GM21423 (cell line): Measurements from ENCODE around the gene EPHB2.

ENCODE experiments used
- ATAC-seq: cut with Tn5 transposase; IDR thresholded peaks from one replicate; pipeline ENCODE4 v1.9.1; 2021; ENCODE audit warnings: mild to moderate bottlenecking, moderate library complexity; ENCODE audit not compliant: unreplicated experiment

The EPHB2 gene

DNA sequence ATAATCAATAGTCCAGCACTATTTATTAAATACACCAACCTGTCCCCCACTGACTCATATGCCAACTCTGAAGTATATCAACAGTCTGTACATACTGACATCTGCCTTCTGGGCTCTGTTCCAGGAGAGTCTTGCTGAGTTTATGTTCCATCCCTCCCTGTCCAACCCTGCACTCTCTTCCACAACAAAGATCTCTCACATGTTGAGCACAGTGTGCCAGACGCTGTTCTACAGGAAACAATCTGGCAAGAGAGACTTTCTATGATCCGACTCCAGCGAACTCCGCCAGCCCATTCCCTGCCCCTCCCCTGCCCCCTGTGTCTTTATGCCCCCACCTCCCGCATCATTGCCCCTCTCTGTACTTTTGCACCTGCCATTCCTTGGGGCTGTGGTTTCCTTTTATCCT, 258.7 kb downstream of the EPHB2 start:
- no peak for ATAC-seq

GRCh38 chr1:22970096-22970495, 259.5 kb downstream of the EPHB2 start:
- no peak for ATAC-seq
